GM18868 (cell line): ENCODE results near the gene SASH1.
"Not testable (repeated sequence)": the region's sequence is repeated elsewhere in the genome, so short reads cannot be mapped to it uniquely, and the experiment has no call there.

Experiments
- ATAC-seq: cut with Tn5 transposase; IDR thresholded peaks from one replicate; pipeline ENCODE4 v1.9.1; 2021; ENCODE audit warnings: mild to moderate bottlenecking, moderate library complexity; ENCODE audit not compliant: unreplicated experiment

Gene SASH1

GRCh38 chr6:148364056-148364824 lies 21.6 kb downstream of the SASH1 start:
- no peak for ATAC-seq

GRCh38 chr6:148365041-148365440 lies 22.4 kb downstream of the SASH1 start:
- no peak for ATAC-seq

DNA sequence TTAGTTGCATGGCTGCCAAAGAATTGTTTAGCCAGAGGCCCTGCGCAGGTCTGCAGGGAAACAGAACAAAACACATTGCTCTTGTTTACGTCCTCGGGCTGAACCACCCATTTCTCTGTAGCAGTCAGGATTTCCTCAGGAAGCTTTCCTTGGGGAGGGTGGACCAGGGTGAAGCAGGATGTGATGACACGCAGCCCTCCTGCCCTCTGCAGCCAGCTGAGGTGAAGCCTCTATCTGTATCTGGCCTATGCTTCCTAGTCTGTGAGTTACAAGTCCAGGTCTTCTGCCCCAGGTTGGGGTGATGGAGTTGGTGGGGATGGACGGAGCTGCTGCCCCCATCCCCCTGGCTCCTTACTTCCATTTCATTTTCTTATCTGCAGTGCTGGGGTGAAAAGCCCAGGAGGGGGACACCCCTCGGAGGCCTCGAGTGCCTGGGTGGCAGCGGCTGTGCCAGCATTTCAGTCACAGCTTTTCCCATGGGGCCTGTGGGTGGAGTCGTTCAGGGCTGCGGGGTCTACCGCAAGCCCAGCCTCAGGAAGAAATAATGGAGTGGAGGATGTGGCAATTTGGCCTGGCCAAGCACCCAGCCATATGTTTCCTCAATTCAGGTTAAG lies 24.9 kb downstream of the SASH1 start:
- ATAC-seq: no peak

- no peak for ATAC-seq
Measured at GRCh38 chr6:148370176-148370575, 27.5 kb downstream of the SASH1 start.

DNA sequence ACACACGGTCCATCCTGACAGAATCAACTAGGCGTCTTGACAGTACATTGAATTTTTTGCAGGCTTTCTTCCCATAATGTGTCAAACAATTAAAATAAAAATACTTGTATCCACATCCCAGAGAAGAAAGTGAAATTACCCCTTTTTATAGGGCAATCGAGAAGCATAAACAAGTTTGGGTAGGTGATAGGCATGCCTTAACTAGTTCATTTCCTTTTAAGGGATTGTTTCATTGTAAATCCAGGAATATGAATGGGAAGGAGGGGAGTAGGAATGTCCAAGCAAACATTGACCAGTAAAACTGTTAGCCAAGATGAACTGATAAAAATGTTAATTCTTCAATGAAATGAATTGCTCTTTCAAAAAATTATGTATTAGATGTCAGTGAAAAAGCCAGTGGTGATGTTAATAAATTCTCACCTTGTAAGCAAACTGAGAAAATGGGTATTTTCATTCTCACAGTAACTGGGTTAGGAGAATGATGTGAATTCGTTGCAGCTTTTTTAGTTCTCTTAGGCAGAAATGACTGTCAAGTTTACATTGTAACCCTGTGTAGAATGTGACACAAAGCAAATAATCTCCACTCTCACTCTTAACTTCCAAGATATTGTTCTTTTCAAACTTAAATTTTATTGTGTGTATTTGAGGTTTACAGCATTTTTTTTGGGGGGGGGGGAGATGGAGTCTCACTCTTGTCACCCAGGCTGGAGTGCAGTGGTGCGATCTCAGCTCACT lies 31.6 kb downstream of the SASH1 start:
- no peak for ATAC-seq

GRCh38 chr6:148375401-148375800 lies 32.8 kb downstream of the SASH1 start:
- ATAC-seq: no peak

DNA sequence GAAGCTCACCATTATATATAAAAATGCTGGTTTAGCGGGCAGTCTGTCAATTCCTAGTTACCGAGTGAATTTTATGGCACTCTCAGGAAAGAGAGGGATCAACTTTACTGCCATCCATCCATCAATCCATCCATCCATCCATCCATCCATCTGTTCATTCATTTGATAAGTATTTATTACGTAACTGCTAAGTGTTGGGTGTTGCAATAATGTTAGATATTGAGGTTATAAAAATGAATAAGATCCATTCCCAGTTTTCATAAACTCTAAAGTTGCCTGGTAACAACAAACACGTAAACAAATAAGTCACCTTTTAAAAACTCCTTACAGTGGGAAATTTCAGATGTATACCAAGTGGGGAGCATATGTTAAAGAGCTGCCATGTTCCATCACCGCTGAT lies 36.8 kb downstream of the SASH1 start:
- ATAC-seq: no peak

GRCh38 chr6:148379966-148380713 lies 37.5 kb downstream of the SASH1 start:
- no peak for ATAC-seq

DNA sequence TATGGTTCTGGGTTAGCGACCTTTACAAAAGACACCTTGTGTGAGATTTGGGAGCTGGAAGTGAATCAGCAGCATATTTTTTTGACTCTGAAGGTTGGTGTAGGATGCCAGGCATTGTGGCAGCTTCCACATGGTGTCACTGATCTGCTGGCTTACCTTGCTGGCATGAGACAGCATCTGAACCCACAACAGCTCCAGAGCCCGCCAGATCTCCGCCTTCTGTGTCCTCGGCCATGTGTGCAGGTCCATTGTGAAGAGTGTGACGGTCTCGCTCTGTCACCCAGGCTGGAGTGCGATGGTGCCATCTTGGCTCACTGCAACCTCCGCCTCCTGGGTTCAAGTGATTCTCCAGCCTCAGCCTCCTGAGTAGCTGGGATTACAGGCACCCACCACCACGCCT lies 39.4 kb downstream of the SASH1 start:
- not testable (repeated sequence) for ATAC-seq

GRCh38 chr6:148382861-148383260 lies 40.2 kb downstream of the SASH1 start:
- ATAC-seq: no peak

- no peak for ATAC-seq
Measured at GRCh38 chr6:148383658-148384368, 41.2 kb downstream of the SASH1 start.

- no peak for ATAC-seq
Measured at GRCh38 chr6:148385379-148385778, 42.7 kb downstream of the SASH1 start.

DNA sequence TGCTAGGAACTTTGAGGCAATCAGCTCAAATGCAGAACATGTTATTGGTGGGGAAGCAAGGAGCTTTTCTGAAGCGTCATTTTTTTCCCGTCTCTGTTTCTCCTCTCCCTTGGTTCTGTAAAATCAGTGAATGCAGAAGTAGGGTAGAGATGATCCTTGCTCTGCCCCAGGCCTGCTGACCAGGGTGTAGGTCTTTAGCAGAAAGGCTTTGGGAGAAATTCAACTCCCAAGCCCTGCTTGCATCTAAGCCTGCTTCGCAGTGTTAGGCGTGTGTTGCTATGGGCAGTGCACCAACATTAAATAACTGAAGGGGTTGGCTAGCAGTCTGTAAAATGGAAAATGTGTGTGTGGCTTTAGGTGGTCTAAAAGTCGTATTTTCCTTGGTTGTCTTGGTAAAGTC lies 45.9 kb downstream of the SASH1 start:
- ATAC-seq: no peak

- ATAC-seq: no peak
Measured at GRCh38 chr6:148389086-148389485, 46.4 kb downstream of the SASH1 start.

DNA sequence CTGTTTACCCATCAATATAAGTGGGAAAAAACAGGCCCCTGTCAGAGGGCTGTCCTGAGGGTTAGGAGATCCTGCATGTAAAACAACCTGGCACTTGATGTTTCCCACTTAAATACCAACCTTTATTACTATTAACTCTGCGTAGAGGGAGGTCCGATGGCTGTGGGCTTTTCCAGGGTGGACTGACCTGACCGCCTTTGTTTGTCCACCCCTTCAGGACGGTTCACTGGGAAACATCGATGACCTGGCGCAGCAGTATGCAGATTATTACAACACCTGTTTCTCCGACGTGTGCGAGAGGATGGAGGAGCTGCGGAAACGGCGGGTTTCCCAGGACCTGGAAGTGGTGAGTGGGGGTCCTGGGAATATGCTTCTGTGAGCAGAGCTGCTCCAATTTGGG lies 47.3 kb downstream of the SASH1 start:
- ATAC-seq: no peak

GRCh38 chr6:148392127-148392526 lies 49.5 kb downstream of the SASH1 start:
- ATAC-seq: not testable (repeated sequence)

- ATAC-seq: no peak
Measured at GRCh38 chr6:148392671-148393070, 50.0 kb downstream of the SASH1 start.

DNA sequence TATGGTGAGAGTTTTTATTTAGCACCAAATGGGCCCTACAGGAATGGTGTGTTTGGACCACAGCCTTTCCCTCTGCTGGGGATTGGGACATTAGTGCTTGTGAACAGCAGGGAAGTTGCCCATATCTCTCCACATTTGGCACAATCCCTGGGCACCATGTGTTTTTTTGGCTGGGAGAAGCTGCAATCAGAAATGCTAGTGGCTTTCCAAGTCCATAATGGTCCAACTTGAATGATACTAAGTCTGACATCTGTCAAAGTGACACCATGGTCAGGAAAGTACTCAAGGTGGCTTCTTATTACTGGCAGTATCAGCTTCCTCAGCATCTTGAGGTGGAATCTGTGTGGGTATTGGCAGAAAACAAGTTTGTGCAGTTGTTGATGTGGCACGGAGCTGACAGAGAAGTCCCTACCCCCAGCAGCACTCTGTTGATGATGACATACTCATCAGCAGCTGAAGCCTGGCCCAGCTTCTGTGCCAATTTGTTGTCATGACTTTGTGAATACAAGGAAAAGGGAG lies 53.0 kb downstream of the SASH1 start:
- ATAC-seq: no peak

GRCh38 chr6:148396411-148396810 lies 53.8 kb downstream of the SASH1 start:
- no peak for ATAC-seq

GRCh38 chr6:148396926-148397325 lies 54.3 kb downstream of the SASH1 start:
- no peak for ATAC-seq
